A673 (cell line): ENCODE data around the gene ANO4.

Experiments
- CTCF ChIP-seq: fragments of 300-800, 200-600 bp; sonication (generic); conservative IDR thresholded peaks from 2 replicates; pipeline ENCODE4 v1.5.1; 2017; ENCODE audit warnings: low read depth, mild to moderate bottlenecking, antibody characterized with exemption, low read length, moderate library complexity, mixed read lengths
- EZH2 ChIP-seq: fragments of 200-600 bp; sonication (generic); IDR thresholded peaks from 2 replicates; pipeline ENCODE4 v1.6.1; 2017; ENCODE audit warnings: borderline replicate concordance, low read depth, mild to moderate bottlenecking, mixed read lengths, antibody characterized with exemption, low read length; ENCODE audit not compliant: poor library complexity, severe bottlenecking

GRCh38 chr12:101168001-101168400, 373.4 kb downstream of the ANO4 start:
- no peak for TF ChIP-seq CTCF
- no peak for TF ChIP-seq EZH2
